NOMO-1 treated with dmso at 0.1 percent for 144 hours (cell line): ENCODE results near the gene ATP8B1.
"Not testable (repeated sequence)": the region's sequence is repeated elsewhere in the genome, so short reads cannot be mapped to it uniquely, and the experiment has no call there.

Source experiments
- DNase-seq: peaks from one replicate; lab custom pipeline; 2025; ENCODE audit not compliant: unreplicated experiment; lab: John Stamatoyannopoulos, UW

ATP8B1 gene

DNA sequence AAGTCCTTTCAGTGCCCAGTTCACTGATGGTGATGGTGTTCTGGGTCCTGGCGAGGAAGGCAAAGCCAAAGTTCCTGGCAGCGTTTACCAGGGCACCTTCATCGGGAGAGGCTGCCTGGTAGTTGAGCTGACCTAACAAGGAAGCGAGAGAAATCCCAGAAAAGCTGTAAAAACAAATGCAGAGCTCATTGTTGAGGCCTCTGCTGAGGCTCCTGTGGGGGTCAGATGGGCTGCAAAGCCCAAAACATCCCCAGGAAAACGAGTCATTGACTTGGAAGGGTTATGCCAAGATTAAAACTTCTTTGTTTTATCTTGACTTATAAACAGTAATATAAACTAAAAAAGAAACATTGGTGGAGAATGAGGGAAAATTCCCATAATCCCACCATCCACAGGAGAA, 128.2 kb downstream of the ATP8B1 start:
- DNase-seq: no peak

DNA sequence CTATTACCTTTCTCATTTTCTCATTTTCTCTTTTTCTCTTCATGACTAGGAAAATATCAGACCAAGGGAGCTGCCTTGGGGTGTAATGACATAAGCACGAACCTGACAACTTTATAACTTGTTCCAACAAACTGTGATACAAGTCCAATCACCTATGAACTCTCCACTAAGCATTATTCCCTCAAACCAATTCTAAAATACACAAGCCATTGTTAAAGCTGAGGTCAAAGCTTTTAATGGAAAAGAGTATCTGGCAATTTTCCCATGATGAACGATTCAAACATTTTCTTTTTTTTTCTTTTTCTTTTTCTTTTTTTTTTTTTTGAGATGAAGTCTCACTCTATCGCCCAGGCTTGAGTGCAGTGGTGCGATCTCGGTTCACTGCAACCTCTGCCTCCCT, 133.1 kb downstream of the ATP8B1 start:
- DNase-seq: no peak

DNA sequence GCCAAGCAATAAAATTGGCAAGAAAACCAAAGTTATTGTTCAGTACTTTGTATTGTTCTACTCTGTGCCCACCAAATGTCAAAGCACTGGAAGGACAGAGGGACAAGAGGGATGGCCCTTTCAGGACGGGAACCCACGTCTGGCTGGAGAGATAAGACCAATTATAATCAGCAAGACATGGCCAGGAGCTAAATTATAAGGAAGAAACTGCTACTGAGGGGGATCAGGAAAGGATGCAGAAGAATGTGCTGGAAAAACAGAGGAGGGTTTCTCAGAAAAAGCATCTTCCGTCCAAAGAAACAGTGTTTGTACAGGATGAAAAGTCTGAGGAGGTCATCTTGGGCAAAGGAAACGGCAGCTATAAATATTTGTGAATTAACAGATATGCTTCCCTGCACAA, 135.1 kb downstream of the ATP8B1 start:
- no peak for DNase-seq

DNA sequence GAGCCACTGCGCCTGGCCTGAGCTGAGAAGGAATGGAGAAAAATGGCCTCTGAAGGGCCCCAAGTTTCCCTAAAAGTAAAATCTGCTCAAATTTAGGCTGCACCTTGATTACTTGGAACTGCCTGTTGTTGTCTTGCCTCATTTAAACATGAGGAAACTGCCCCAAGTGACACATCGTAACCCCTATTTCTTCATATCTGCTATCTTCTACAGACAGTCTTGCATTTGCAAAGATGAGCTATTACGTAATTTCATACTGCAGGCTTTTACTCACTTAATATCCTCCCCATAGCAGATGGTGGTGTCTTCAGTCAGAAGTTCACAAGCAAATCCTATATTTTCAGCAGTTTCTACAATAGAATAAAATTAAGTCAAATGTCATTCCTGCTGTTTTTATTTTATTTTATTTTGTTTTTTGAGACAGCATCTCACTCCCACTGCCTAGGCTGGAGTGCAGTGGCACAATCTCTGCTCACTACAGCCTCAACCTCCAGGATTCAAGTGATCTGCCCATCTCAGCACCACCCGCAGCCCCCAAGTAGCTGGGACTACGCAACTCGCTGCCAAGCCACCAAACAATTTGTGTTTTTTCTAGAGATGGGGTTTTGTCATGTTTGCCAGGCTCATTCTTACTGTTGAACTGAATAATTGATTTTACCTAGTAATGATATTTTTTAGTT, 136.2 kb downstream of the ATP8B1 start:
- peak; percentile 85 for DNase-seq

DNA sequence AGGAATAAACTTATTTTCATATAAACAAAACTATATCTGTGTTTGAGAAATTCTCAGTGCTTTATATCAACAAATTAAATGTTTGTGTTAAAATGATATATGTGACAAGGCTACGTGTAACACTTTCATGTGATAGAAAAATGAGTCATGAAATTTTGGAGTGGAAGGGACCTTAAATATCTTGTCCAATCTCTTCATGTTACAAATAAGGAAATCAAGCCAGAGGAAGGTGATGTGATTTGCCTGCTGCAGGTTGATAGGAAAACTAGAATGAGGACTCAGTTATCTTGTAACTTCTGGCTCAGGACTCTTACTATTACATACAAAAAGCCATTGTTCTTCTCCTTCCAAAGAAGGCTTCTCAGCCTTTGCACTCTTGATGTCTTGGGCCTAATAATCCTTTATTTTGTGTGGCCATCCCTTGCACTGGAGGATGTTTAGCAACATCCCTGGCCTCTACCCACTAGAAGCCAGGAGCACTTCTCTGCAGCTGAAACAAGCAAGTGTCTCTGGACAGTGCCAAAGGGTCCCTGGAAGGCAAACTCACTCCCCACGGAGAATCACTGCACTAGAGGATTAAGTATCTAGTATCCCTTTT, 138.4 kb downstream of the ATP8B1 start:
- DNase-seq: no peak

DNA sequence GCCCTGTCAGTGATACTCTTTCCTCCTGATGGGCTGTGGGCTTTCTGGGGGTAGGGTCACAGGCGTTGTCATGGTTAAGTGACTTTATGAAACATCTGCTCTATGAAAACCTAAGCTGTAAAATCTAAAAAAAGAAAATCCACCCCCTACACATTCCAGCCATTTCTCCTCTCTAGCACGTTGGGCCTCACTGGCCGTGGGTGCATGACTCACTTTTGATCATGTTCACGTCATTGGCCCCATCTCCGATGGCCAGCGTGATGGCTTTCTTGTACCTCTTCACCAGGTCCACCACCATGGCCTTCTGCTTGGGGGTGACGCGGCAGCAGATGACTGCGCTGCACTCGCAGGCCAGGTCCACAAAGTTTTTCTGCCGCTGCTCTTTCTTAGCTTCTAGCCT, 142.2 kb downstream of the ATP8B1 start:
- no peak for DNase-seq

DNA sequence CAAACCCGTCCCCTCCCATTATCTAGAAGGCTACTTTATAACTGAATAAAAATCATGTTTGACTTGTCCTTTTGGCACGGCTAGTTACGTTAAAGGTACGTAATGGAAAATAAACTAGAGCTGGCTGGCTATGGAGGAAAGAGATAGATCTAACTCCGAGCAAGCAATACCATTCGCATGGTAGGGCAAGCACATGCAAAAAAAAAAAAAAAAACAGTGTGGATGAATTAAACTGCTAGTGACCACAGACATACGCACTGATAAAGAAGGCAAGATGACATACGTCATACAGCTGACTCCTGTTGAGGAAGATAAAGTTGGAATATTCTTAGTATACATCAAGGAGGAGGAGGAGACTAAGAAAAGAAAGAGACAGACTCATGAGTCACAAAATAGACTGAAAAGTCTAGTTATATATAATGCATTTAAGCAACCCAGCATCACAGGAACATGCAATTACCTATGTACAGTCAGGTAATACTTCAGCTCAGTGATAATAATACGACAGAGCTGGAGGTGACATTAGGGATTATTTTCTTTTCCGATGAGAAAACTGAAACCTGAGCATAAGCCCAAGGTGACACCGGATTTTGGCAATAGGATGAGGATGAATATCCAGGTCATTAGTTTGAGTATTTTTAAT, 143.5 kb downstream of the ATP8B1 start:
- no peak for DNase-seq

DNA sequence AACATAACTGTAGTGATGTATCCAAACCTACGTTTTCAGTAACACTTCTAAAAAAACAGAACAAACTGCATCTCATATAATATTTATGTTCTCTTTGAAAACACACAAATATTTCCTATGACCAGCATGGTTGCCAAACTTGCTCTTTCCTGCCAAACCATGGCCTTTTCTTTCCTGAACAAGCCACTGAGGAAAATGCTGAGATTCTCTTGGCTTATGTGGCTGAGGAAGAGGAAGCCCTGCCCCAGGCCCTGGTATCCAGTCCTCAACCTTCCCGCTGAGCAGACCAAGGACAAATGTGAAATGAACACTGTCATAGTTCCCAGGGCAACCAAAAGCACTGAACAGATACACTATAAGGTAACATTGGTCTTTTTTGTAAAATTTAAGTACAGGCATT, 145.6 kb downstream of the ATP8B1 start:
- no peak for DNase-seq

DNA sequence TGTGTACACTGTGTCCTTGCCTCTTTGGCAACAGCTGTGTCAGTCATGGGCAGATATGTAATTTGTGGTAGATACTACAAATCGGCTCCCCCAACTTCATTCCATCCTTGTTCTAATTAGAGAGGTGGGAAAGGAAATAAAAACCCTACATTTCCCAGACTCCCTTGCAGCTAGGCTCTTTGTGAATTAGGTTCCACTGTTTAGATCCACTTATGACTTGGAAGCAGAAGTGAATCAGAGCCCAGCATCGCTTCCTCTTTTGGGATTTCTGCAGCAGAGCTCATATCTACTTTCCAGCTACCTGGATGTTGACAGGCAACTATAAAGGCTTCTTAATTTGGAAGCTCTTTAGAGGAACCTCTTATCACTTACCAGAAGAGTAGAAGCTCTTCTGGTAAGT, 147.4 kb downstream of the ATP8B1 start:
- peak; percentile 54 for DNase-seq

DNA sequence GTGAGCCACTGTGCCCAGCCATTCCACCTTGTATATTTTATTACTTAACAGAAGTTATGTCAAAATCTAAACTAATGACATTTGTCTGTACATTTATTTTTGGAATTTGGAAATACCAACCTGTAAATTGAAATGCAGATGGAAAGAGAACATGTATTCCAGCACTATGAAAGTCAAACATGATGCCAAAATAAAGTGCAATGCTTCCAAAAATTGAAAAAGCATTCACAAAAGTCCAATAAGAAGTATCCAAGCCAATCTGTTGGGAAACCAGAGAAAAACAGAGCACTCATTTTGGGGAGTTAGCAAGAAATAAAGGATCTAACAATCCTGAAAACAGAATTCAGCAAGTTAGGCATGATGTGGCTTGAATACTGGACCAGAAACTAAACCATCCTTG, 151.2 kb downstream of the ATP8B1 start:
- DNase-seq: no peak

DNA sequence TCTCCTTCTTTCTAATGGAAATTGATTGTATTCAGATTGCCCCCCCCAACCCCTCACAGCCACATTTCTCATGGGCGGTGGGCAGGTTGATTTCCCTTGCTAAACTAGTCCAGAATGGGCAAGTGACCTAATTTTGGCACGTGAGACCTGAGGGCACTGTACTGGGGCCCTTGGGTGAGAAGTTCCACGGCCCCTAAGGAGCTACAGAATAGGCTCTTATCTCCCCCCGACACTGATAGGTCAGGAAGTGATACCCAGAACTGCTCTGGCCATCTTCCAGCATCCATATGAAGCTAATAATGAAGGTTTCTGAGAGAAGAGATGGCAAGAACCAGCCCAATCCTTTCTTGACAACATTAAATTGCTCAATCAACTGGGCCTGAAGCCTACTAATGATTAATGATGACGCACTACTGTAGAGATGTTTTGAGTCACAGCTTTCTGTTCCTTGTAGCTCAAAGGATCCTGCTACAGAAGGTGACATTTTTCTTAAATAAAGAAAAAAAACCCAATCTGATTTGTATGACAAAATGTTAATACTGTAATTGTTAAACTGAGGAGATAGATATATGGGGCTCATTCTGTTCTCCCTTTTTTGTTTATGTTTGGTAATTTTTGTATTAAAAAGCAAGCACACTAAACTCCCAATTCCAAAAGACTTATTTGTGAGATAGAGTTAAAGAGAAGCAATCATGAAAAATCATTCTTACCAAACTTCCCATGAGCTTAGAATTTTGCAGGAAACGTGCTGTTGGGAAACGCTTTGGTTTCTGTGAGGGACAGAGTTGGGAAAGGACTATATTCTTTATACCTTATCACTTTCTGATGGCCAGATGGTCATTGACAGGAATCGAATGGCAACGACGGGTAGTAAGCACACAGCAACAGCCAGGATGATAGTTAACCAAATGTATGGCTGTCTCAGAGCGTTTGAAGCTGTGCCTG, 153.3 kb downstream of the ATP8B1 start:
- DNase-seq: no peak

DNA sequence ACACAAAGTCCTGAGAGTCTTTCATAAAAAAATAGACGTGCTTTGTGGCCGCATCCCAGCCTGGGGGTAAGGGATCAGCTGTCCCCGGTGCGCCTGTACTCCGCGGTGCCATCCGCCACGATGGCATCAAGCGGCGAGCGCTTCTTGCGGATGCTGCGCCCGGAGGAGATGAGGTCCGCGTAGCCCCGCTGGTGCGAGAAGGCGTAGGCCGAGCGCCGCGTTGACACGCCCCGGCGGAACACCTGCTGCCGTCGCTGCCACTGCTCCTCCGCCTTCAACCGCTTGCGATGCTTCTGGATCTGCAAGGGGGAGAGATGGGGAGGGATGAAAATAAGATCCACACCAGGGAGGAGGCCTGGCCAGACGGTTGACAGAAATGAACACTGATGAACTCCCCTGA, 154.7 kb downstream of the ATP8B1 start:
- no peak for DNase-seq

DNA sequence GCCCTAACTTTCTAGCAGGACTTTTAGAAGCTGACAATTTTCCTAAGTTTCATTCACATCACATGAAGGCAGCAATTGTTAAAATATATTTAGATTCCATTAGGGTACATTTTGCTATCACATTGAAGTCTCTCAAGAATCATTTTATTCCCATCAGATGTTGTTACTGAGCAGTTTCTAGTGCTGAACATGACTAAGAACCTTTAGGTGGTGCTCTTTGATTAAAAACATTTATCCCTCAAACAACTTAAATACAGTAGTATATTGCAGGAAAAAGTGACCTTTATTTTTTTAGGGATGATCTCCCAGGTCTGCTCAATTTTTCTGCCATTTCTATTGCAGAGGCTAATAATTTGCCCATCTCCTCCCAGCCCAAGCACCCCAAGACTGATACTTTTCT, 158.6 kb downstream of the ATP8B1 start:
- no peak for DNase-seq

DNA sequence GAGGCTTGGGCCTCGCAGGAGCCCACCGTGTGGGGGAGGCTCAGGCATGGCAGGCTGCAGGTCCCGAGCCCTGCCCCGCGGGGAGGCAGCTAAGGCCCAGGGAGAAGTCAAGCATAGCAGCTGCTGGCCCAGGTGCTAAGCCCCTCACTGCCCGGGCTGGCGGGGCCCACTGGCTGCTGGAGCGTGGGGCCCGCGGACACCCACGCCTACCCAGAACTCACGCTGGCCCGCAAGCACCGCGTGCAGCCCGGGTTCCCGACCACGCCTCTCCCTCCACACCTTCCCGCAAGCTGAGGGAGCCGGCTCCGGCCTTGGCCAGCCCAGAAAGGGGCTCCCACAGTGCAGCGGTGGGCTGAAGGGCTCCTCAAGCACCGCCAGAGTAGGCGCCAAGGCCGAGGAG, 159.4 kb downstream of the ATP8B1 start:
- not testable (repeated sequence) for DNase-seq

DNA sequence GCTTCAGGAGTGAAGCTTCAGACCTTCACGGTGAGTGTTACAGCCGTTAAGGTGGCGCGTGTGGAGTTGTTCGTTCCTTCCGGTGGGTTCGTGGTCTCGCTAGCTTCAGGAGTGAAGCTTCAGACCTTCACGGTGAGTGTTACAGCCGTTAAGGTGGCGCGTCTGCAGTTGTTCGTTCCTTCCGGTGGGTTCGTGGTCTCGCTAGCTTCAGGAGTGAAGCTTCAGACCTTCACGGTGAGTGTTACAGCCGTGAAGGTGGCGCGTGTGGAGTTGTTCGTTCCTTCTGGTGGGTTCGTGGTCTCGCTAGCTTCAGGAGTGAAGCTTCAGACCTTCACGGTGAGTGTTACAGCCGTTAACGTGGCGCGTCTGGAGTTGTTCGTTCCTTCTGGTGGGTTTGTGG, 160.7 kb downstream of the ATP8B1 start:
- not testable (repeated sequence) for DNase-seq

DNA sequence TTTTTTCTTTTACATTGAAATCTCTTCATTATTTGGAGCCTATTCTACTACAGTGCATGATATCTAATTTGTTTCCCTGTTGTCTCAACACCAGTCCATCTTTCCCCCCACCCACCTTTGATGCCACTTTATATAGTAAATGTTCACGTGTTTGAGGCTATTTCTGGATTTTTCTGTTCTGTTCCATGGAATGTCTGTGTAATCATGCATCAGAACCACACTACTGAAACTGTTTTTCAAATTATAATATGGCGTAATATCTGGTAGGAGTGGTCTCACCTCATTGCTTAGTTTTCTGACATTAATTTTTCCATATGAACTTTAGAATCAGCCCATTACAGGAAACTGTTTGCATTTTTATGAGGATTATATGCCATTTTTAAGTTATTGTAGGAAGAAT, 162.4 kb downstream of the ATP8B1 start:
- no peak for DNase-seq

DNA sequence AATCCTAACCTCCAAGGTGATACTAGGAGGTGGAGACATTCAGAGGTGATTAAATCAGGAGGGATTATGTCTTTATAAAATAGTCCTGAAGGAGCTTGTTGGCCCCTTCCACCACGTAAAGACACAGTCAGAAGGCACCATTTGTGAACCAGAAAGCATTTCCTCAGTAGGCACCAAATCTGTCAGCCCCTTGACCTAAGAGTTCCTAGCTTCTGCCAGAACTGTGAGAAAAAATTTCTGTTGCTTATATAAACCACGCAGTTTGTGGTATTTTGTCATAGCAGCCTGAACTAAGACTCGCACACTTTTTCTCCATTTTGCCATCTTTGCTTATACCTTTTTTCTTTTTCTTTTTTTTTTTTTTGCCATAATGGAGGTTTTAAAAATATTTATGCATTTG, 162.9 kb downstream of the ATP8B1 start:
- no peak for DNase-seq

DNA sequence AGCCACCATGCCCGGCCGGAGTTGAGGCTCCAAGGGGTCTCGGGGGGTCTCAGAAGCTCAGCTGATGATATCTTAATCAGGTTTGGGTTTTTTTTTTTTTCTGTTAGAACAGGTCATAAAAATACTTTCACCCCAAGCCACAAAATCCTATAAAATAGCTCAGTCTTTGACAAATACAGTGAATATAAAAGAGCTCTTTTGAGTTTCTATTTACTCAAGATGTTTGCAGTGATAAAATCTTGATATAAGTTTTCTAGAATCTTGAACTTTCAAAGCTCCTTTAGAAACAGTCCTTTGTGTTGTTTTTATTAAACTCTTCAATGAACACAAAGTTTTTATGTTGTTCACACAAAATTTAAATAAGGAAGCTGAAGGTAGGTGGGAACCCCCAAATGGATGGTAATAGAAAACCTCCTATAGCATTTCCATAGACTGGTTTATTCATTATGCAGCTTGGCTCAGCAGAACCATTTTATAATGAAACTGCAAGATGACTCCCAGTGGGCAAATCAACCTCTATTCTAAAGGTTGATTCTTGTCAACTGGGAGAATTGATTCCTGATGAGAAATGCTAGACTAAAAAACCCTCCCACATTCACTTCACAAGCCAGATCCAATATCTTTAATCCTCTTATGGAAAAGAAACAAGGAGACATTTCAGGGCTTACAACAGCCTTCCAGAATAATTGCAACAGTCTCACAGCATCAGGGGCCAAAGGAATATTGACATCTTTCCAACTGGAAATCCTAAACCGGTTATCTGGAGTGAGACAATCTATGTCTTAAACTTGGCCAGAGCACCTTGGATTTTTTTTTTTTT, 167.9 kb downstream of the ATP8B1 start:
- no peak for DNase-seq

DNA sequence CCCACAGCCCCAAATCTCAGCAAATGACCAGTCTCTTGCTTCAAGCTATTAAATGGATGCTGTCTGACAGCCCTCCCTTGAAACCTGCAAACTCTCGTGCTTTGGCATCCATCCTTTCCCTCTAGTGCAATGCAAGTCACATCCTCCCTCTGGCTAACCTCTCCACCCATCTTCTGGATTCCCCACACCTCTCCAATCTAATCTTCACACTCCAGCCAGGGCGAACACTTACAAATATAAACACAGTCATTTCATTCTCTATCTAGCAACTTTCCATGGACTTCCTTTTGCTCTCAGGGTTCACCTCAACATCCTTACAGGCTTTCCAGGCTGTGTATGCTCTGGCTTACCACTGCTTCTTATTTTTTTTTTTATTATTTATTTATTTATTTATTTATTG, 171.4 kb downstream of the ATP8B1 start:
- DNase-seq: no peak

DNA sequence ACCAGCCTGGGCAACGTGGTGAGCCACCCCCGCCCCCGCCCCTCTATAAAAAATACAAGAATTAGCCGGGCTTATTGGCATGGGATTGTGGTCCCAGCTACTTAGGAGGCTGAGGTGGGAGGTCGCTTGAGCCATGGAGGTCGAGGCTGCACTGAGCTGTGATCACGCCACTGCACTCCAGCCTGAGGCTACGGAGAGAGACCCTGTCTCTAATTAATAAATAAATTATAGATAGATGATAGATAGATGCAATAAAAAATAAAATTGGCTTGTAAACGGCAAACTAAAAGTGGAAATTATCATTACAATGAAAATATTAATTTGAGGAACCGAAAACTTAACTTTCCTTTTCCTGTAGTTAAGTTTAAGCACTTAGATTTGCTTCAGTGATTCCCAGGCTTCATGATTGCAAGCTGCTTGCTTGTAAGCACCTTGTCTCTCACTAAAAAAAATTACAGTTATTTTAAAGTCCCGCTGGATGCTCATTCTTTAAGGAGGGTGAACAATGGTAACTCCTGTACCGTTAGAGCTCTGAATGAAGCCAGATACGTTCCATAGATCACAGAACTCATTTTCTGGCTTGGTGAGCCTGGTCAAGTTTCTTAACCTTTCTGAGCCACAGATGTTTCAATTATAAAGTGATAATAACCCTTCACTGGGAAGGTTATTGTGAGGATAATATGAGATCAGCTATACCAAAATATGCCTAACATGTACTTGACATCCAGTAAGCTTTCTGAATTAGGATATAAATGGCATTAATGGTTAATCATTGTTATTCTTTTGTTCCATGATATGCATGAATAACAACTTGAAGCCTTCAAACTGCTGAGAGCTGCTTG, 172.1 kb downstream of the ATP8B1 start:
- no peak for DNase-seq
